ENCODE data around the gene FBXL16.

DNA sequence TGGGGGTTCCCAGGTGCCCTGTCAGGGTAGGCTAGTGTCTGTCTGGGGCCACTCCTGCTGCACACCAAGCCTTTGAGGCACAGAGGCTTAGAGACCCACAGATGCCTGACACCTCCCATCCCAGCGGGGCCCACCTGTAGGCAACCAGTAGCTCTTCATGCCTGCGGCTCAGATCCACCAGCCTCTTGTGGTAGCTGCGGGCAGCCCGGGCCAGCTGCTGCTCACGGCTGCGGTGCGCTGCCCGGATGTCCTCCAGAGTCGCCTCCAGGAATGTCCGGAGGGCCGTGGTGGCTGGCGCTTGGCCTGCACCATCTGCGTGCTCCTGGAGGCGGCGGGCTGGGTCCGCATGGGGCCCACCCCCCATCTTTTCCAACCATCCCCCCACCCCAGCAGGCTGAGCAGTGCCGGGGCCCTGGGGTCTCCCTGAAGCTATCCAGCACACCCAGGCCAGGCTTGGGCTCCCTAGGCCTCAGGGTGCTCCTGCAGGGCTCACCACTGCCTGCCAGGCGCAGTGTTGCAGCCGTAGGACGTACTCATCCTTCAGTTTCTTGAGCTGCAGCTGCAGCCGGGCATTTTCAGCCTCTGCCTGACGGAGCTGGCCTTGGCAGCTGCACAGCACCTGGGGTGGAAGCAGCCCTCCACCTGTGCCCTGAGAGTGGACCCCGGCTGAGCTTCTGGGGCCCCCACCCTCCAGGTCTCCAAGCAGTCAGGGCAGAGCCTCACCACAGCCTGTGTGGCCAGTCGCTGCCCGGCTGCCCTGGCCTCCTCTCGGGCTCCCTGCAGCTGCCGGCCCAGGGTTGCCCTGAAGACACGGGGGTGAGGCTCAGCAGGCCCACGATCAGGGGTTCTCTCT, 18.8 kb upstream of the FBXL16 start:
- no peak for TF ChIP-seq EZH2phosphoT487 (IDR thresholded peaks at IDR 0.05; ENCODE audit: insufficient read depth, low read depth)
- no peak for TF ChIP-seq EZH2 (IDR thresholded peaks at IDR 0.05; ENCODE audit: insufficient read depth, poor library complexity, severe bottlenecking)

Data from GM23248 (cell line).